SK-N-SH (cell line): Measurements from ENCODE around the gene SLC6A3. TPM values are rescaled to one million over a fixed set of nuclear protein-coding genes. Genes with fewer than 3 reads are reported as not detected.

Experiments
- CTCF ChIA-PET: fragments of 300-600, 350-600 bp; formaldehyde crosslinking; extraction: SDS; loops from one replicate; lab custom pipeline; 2021; lab: Yijun Ruan, JAX
- POLR2A ChIA-PET: fragments of 350-600 bp; sonication (Branson Sonifier 250); formaldehyde crosslinking; extraction: SDS; loops from one replicate; lab custom pipeline; 2020; ENCODE audit warnings: antibody characterized with exemption, inconsistent platforms; lab: Yijun Ruan, JAX
- DNase-seq: peaks from one replicate; pipeline ENCODE4 v3.0.0; 2012
- H2AFZ ChIP-seq: fragments of 200-600 bp; sonication (generic); 2 replicates; pipeline ENCODE4 v1.8.1; 2016; ENCODE audit warnings: antibody characterized with exemption, mild to moderate bottlenecking, low read depth
- H3F3A ChIP-seq: fragments of 200-600 bp; sonication (generic); replicated peaks from 2 replicates; pipeline ENCODE3; 2016; ENCODE audit warnings: antibody characterized with exemption, mild to moderate bottlenecking; ENCODE audit not compliant: insufficient read depth
- H3K27ac ChIP-seq, 2 experiments: fragments of 200-500 bp in 1 of 2; fragments of 200-600 bp in 1 of 2; sonication (Bioruptor generic) in 1 of 2; sonication (generic), shearing (Covaris generic) in 1 of 2; 2 replicates each; pipeline versions ENCODE4 v1.5.1 to v1.6.1; 2014 to 2016; ENCODE audit warnings: low read depth in 2 of 2, inconsistent platforms in 1 of 2, low read length in 1 of 2, mild to moderate bottlenecking in 1 of 2, mixed read lengths in 1 of 2
- H3K27me3 ChIP-seq: fragments of 200-600 bp; sonication (generic), shearing (Covaris generic); 2 replicates; pipeline ENCODE4 v1.6.1; 2016; ENCODE audit warnings: mixed run types; ENCODE audit not compliant: insufficient read depth
- H3K36me3 ChIP-seq, 2 experiments: fragments of 200-500 bp in 1 of 2; fragments of 200-600 bp in 1 of 2; sonication (Bioruptor generic) in 1 of 2; sonication (generic) in 1 of 2; replicated peaks in 1 of 2; 2 replicates each; pipeline versions ENCODE3 to v1.5.1; 2014 to 2016; ENCODE audit warnings: low read length in 1 of 2, mild to moderate bottlenecking in 1 of 2; ENCODE audit not compliant: insufficient read depth in 2 of 2, control insufficient read depth in 1 of 2
- H3K4me1 ChIP-seq, 2 experiments: fragments of 200-500 bp in 1 of 2; fragments of 200-600 bp in 1 of 2; sonication (Bioruptor generic) in 1 of 2; sonication (generic), shearing (Covaris generic) in 1 of 2; 2 replicates each; pipeline versions ENCODE4 v1.5.1 to v1.6.1; 2014 to 2016; ENCODE audit warnings: low read depth in 1 of 2, low read length in 1 of 2, mixed run types in 1 of 2; ENCODE audit not compliant: insufficient read depth in 2 of 2, control insufficient read depth in 1 of 2
- H3K4me2 ChIP-seq: fragments of 200-600 bp; sonication (generic), shearing (Covaris generic); 2 replicates; pipeline ENCODE4 v1.6.1; 2017; ENCODE audit warnings: mixed run types
- H3K4me3 ChIP-seq, 2 experiments: fragments of 200-500 bp in 1 of 2; fragments of 200-600 bp in 1 of 2; sonication (Bioruptor generic) in 1 of 2; sonication (generic), shearing (Covaris generic) in 1 of 2; 2 replicates each; pipeline versions ENCODE4 v1.5.1 to v1.8.1; 2014 to 2016; ENCODE audit warnings: low read depth in 2 of 2, inconsistent platforms in 1 of 2, low read length in 1 of 2, mild to moderate bottlenecking in 1 of 2, mixed read lengths in 1 of 2, moderate library complexity in 1 of 2
- H3K79me2 ChIP-seq: fragments of 200-600 bp; sonication (generic); 2 replicates; pipeline ENCODE4 v1.8.1; 2017; ENCODE audit warnings: mild to moderate bottlenecking; ENCODE audit not compliant: insufficient read depth
- H3K9ac ChIP-seq: fragments of 200-600 bp; sonication (generic); 2 replicates; pipeline ENCODE4 v1.6.1; 2017; ENCODE audit warnings: mixed run types
- H3K9me2 ChIP-seq: fragments of 200-600 bp; sonication (generic); 2 replicates; pipeline ENCODE4 v1.6.1; 2017; ENCODE audit warnings: mixed run types
- H3K9me3 ChIP-seq: fragments of 200-600 bp; sonication (generic); 2 replicates; pipeline ENCODE4 v1.6.1; 2017; ENCODE audit warnings: mixed run types, mild to moderate bottlenecking, moderate library complexity
- H4K20me1 ChIP-seq: fragments of 200-600 bp; sonication (generic); 2 replicates; pipeline ENCODE4 v1.6.1; 2017; ENCODE audit warnings: mild to moderate bottlenecking, mixed run types; ENCODE audit not compliant: insufficient read depth
- CTCF ChIP-seq: fragments of 200-600 bp; sonication (generic); IDR thresholded peaks from 2 replicates; pipeline ENCODE4 v1.6.1; 2017; ENCODE audit warnings: antibody characterized with exemption, mild to moderate bottlenecking, moderate library complexity
- FOSL2 ChIP-seq: IDR thresholded peaks from 2 replicates; pipeline ENCODE4 v1.4.0; 2012; ENCODE audit warnings: low read depth, mild to moderate bottlenecking, moderate library complexity, borderline replicate concordance
- GABPA ChIP-seq: IDR thresholded peaks from 2 replicates; pipeline ENCODE4 v1.4.0; 2012; ENCODE audit warnings: low read depth, mild to moderate bottlenecking
- IRF3 ChIP-seq: fragments of 150-350 bp; IDR thresholded peaks from 2 replicates; pipeline ENCODE4 v1.6.1; 2016; ENCODE audit warnings: mild to moderate bottlenecking, low read depth, low read length
- JUND ChIP-seq: IDR thresholded peaks from 2 replicates; pipeline ENCODE4 v1.4.0; 2012
- MEF2A ChIP-seq: IDR thresholded peaks from 2 replicates; pipeline ENCODE4 v1.4.0; 2012; ENCODE audit warnings: low read depth, borderline replicate concordance
- NFIC ChIP-seq: IDR thresholded peaks from 2 replicates; pipeline ENCODE4 v1.4.0; 2012; ENCODE audit warnings: borderline replicate concordance
- RXRA ChIP-seq: IDR thresholded peaks from 2 replicates; pipeline ENCODE4 v1.4.0; 2012; ENCODE audit warnings: low read depth, mild to moderate bottlenecking, borderline replicate concordance
- SIN3A ChIP-seq: IDR thresholded peaks from 2 replicates; pipeline ENCODE4 v1.6.1; 2012; ENCODE audit warnings: low read depth, mild to moderate bottlenecking, low read length, moderate library complexity, borderline replicate concordance
- TAF1 ChIP-seq: IDR thresholded peaks from 2 replicates; pipeline ENCODE4 v1.6.1; 2012; ENCODE audit warnings: low read depth, mild to moderate bottlenecking, low read length, moderate library complexity, borderline replicate concordance
- TEAD4 ChIP-seq: IDR thresholded peaks from 2 replicates; pipeline ENCODE4 v1.4.0; 2012; ENCODE audit warnings: mild to moderate bottlenecking, borderline replicate concordance; ENCODE audit not compliant: insufficient read depth
- USF2 ChIP-seq: fragments of 150-350 bp; IDR thresholded peaks from 2 replicates; pipeline ENCODE4 v1.6.1; 2017; ENCODE audit warnings: antibody characterized with exemption, low read length, low read depth, borderline replicate concordance
- ZBTB33 ChIP-seq: IDR thresholded peaks from 2 replicates; pipeline ENCODE4 v1.4.0; 2012; ENCODE audit warnings: low read depth, borderline replicate concordance
- WGBS: methylation state at CpG from one replicate; pipeline ENCODE4 v1.1.6; 2017; ENCODE audit warnings: low lambda C conversion rate; 5-methylcytosine and 5-hydroxymethylcytosine counted together
- polyA plus RNA-seq, 3 experiments: library from polyadenylated mRNA; depleted of rRNA; stranded (reverse); fragments of >200 nt; gene quantifications; 2 replicates each; pipeline ENCODE4 v1.2.3, GENCODE V29; 2012

Gene SLC6A3
- polyA plus RNA-seq, 1 of the 3 experiments (the other 2 are of a cell fraction): not detected

- peaks cover 14% of the 10 kb centered on the region; the same call in 1 of the 2 replicates for H3K27me3 ChIP-seq
- no peaks in the 10 kb centered on the region for H3K9me3 ChIP-seq
- TF ChIP-seq GABPA: no peak
- TF ChIP-seq MEF2A: no peak
- TF ChIP-seq FOSL2: no peak
- TF ChIP-seq IRF3: no peak
- no peak for TF ChIP-seq TAF1
- no peak for TF ChIP-seq USF2
- TF ChIP-seq CTCF: no peak
- H3K4me1 ChIP-seq: peaks cover 0 to 7% of the 10 kb centered on the region in 2 experiments; a peak in 1 of 4 replicates
- H3K27ac ChIP-seq: no peak overlapping the region
- no peaks in the 10 kb centered on the region for H4K20me1 ChIP-seq
- WGBS: 30% methylated on average over 12 of the region's 21 CpGs
- H3K79me2 ChIP-seq: no peaks in the 10 kb centered on the region
- H3K9ac ChIP-seq: no peak overlapping the region
- H2AFZ ChIP-seq: no peak overlapping the region
- ChIA-PET CTCF (interaction anchor here (1.3 to 1.4 kb wide), 2 partner anchors 223 to 262 kb away, joined by 3 to 4 read pairs; no protein-coding TSS in a partner anchor), POLR2A (no interaction called here)
- H3K9me2 ChIP-seq: no peaks in the 10 kb centered on the region
- DNase-seq: no peak
- no peak overlapping the region for H3K4me2 ChIP-seq
- H3K4me3 ChIP-seq: no peak overlapping the region
- H3K36me3 ChIP-seq: no peaks in the 10 kb centered on the region
- no peaks in the 10 kb centered on the region for H3F3A ChIP-seq
Observed at GRCh38 chr5:1390861-1391600, 54.2 kb downstream of the SLC6A3 start.

- ChIA-PET CTCF (interaction anchor here (1.3 kb wide), 1 partner anchor 223 kb away, joined by 4 read pairs; no protein-coding TSS in a partner anchor), POLR2A (no interaction called here)
- Histone ChIP-seq H3K27me3 (peaks cover 16% of the 10 kb centered on the region; the same call in 1 of the 2 replicates), H3K4me2 (no peak overlapping the region), H3K4me3 (no peak overlapping the region), H3F3A (no peaks in the 10 kb centered on the region), H3K9me2 (no peaks in the 10 kb centered on the region), H3K9me3 (no peaks in the 10 kb centered on the region), H3K9ac (no peak overlapping the region), H4K20me1 (no peaks in the 10 kb centered on the region), H3K4me1 (peaks cover 0 to 10% of the 10 kb centered on the region in 2 experiments; a peak in 1 of 4 replicates), H3K36me3 (no peaks in the 10 kb centered on the region), H3K27ac (no peak overlapping the region), H3K79me2 (no peaks in the 10 kb centered on the region), H2AFZ (no peak overlapping the region)
- 34% methylated on average over 4 of the region's 7 CpGs for WGBS
- DNase-seq: no peak
- TF ChIP-seq NFIC (no peak), RXRA (no peak), FOSL2 (no peak), JUND (no peak), TEAD4 (no peak), GABPA (no peak), SIN3A (no peak), ZBTB33 (no peak)
Observed at GRCh38 chr5:1390333-1390732, 54.9 kb downstream of the SLC6A3 start.
